Fibroblast of skin of back (primary cell): ENCODE results near the gene IFITM2.
"Not testable (repeated sequence)": the region's sequence is repeated elsewhere in the genome, so short reads cannot be mapped to it uniquely, and the experiment has no call there.

ENCODE experiments used
- DNase-seq: peaks from one replicate; pipeline ENCODE4 v3.0.0-alpha.2; 2013

IFITM2 gene

DNA sequence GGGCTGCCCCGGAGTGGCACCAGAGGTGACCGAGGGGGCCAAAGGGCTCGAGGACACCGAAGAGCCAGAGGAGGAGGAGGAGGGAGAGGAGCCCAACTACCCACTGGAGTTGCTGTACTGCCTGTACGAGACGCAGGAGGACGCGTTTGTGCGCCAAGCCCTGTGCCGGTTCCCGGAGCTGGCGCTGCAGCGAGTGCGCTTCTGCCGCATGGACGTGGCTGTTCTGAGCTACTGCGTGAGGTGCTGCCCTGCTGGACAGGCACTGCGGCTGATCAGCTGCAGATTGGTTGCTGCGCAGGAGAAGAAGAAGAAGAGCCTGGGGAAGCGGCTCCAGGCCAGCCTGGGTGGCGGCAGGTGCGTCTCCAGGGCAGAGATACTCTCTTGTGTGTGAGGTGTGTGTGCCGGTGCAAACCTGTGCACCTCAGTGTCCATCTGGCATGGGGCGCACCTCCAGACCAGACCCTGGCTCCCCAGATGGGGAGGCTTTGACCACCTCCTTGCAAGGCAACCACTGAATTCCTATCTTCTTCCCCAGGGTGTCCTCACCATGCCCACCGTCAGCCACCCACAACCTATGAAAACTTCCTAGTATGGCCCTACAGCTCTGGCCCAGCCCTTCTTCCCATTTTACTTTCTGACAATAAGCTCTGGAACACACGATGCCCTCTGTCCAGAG lies 26.0 kb upstream of the IFITM2 start:
- DNase-seq: no peak

DNA sequence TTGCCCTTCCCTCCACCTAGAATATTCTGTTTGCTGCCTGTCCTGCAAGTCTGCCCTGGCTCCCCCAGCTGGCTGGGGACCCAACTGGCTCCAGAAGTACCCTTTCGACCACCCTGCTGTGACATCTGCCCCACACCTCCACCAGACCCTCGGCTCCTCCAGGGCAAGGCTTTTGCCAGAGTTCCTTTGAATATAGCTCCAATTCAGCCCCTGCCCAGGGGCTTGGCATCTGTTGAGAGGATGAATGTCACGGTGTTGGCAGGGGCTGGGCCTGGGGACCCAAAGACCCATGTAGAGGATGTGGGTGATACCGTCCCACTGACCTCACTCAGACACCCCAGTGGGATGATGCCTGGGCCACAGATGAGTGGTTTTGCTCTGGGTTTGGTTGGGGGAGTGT lies 25.4 kb upstream of the IFITM2 start:
- DNase-seq: no peak

- no peak for DNase-seq
These were observed 24.8 kb upstream of the IFITM2 start for GRCh38 chr11:282630-283360.

- DNase-seq: no peak
These were observed 24.1 kb upstream of the IFITM2 start for GRCh38 chr11:283405-284104.

DNA sequence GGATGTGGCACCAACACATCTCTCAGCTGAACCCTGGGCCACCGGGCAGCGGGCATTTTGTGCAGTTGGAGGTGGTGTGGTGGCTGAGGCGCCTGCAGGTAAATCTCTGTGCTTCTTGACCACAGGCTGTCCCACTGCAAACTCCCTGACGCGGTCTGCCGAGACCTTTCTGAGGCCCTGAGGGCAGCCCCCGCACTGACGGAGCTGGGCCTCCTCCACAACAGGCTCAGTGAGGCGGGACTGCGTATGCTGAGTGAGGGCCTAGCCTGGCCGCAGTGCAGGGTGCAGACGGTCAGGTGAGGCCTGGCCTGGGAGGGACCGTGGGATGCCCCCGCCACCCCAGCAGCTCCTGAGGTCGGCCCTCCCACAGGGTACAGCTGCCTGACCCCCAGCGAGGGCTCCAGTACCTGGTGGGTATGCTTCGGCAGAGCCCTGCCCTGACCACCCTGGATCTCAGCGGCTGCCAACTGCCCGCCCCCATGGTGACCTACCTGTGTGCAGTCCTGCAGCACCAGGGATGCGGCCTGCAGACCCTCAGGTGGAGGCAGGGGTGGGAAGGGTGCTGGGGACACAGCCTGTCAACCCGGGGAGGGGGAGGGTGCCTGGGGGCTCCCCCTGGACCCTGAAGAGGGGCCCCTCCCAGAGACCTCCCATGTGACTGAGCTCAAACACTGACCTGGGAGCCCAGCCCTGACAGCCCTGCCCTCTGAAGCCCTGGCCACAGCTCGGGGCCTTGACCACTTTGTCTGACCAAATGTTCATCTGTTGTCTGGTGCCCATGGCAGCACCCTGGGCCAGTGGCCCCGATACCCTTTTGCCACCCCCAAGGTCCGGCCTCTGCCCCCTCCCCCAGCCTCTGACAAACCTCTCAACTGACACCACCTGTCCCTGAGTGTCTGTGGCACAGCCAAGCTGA lies 23.3 kb upstream of the IFITM2 start:
- DNase-seq: no peak

- no peak for DNase-seq
These were observed 22.4 kb upstream of the IFITM2 start for GRCh38 chr11:285021-285893.

DNA sequence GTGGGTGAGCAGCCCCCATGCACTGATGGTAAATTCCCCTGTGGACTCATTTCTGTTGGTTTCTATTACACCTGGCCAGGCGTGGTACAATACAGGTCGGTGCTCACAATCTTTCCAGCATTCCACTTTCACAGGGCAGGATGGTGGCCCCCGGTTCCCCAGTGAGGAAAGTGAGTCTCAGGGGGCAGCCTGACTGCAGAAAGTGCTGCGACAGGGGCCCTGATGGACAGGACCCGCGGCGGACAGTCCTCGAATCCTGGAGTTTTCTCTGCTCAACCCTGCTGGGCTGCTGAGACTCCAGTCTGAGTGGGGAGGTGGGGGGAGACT lies 21.8 kb upstream of the IFITM2 start:
- no peak for DNase-seq

GRCh38 chr11:286977-287820 lies 20.4 kb upstream of the IFITM2 start:
- DNase-seq: not testable (repeated sequence)

- DNase-seq: no peak
These were observed 19.7 kb upstream of the IFITM2 start for GRCh38 chr11:287821-288477.

DNA sequence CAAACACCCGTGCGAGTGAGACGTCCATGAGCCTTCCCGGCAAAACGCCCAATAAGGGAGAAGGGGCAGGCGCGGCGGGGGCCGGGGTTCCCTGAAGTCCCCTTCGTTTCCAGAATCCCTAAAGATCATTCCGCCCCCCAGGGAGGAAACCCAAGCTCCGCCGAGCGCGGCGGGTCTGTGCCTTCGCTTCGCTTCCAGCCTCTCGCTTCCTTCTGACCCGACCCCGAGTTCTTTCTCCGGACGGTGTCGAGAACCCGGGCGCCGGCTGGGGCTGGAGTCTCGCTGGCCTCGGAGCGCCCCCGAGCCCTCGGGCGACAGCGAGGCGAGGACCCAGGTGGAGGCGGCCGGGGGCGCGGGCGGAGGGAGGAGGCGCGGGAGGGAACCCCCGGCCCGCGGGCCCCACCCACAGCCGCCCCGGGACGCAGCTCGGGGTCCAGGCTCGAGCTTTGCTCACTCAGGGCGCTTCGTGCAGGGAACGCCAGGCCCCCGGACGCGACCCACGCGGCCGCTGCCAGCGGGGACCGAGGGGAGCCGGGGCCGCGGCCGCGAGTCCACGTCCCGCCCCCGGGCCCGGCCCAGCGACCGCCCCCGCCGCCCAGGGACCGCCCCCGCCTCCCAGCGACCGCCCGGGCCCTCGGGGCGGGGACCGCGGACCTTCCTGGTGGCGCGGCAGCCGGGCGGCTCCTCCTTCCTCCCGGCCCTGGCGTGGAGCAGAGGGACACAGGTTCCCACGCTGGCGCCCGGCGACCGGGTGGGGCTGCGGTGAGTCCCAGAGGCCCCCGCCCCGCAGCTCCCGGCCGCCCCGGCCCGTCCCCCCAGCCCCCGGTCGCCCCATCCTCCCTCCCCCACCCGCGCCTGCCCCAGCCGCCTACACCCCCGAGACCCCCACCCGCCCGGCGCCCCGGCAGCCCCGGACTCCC lies 18.9 kb upstream of the IFITM2 start, which contains the start of gene PGGHG:
TSS of gene PGGHG (plus strand) at position 649 of the 920 bp plus-strand sequence. CDS start 691 bp downstream, outside the sequence.
- DNase-seq: peak; percentile 64

DNA sequence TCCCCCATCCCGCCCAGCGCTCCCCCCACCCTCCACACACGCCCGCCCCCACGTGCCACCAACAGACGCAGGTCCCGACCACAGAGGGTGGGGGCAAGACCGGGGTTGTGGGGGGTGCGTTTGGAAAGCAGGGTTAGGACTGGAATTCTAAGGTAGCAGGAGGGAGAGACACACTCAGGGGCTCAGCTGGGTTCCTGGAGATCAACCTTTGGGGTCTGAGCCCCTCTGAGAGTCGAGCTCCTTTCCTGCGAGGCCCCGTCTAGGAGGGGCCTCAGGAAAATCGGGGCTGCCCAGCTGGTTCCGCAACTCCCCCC lies 18.3 kb upstream of the IFITM2 start:
- no peak for DNase-seq

DNA sequence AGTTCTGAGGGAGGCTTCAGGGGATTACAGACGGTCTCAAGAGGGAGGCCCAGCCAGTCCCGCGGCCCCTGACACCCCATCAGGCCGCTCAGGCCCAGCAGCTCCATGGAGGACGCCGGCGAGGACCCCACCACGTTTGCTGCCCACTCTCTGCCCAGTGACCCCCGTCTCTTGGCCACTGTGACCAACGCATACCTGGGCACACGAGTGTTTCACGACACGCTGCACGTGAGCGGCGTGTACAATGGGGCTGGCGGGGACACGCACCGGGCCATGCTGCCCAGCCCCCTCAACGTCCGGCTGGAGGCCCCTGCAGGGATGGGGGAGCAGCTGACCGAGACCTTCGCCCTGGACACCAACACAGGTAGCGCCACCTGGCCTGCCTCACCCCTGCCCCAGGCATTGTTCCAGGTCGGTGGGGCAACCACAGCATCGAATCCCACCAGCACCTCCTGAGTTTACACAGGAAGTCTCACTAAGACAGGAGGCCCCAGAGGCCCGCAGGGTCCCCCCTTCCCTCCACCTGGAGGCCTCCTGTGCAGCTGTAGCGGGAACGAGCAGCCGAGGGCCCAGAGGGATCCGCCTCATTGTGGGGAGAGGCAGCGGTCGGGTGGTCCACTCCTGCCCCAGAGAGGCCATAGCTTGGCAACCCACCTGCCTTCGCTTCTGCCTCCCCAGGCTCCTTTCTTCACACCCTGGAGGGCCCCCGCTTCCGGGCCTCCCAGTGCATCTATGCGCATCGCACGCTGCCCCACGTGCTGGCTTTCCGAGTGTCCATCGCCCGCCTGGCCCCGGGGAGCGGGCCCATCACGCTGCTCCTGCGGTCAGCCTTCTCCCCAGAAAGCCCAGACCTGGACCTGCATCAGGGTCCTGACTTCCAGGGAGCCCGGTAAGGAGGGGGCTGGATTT lies 17.6 kb upstream of the IFITM2 start:
- DNase-seq: no peak

DNA sequence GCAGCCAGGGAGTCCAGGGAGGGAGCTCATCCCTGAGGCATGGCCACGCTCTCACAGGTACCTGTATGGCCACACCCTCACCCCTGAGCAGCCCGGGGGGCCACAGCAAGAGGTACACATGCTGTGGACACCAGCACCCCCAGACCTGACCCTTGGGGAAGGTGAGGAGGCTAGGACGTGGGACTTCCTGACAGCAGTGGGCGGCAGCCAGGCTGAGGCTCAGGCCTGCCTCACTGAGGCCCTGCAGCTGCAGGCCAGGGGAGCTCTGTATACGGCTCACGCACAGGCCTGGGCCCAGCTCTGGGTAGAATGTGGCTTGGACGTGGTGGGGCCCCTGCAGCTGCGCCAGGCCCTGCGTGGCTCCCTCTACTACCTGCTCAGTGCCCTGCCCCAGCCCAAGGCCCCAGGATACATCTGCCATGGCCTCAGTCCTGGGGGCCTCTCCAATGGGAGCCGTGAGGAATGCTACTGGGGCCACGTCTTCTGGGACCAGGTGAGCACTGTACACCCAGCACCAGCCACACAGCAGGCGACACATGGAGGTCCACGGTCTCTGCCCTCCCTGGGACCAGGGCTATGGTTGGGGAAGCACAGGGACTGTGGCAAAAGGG lies 16.9 kb upstream of the IFITM2 start:
- DNase-seq: no peak

DNA sequence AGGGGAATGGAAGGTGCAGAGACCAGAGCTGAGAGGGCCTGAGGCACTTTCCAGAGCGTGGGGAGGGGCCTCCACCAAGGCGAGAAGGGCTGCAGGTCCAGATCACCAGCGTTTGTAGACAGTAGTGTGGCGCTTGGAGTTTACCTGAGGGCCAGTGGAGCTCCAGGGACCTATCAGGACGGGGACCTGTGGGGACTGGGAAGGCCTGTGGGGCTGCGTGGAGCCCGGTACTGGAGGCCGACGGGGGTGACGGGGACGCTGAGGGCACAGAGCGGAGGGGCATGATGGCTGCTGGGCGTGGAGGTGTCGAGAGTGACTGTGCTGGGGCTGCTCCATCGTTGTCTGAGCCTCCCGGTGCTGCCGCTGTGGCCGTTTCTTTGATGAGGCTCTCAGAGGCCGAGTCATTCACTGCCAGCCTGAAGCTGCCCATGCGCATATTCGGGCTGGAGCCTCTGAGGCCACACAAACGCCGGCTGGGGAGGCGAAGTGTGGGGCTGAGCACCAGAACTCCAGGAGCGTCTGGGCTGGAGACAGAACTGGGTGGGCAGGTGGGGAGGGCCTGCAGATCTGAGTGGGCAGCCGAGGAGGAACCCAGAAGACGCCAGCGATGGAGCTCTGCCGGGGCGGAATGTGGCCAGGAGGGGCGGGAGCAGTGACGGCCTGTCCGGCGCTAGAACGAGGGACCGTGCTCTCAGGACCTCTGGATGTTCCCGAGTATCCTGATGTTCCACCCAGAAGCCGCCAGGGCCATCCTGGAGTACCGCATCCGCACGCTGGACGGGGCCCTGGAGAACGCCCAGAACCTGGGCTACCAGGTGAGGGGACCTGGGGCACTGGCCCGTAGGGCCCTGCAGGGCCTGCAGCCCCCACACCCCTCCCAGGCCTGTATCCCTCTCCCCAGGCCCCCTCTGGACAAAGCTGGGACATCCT lies 16.1 kb upstream of the IFITM2 start:
- no peak for DNase-seq

- no peak for DNase-seq
These were observed 15.2 kb upstream of the IFITM2 start for GRCh38 chr11:292211-293121.
